Left ventricle myocardium inferior (tissue), 1 donor: ENCODE measurements around the gene ACYP1. TPM values are rescaled to one million over a fixed set of nuclear protein-coding genes. Genes with fewer than 3 reads are reported as not detected.

Source experiments
- DNase-seq: peaks from one replicate; pipeline ENCODE4 v3.0.0-alpha.2; 2020
- H3K27ac ChIP-seq: fragments of 200-600 bp; replicated peaks from 2 replicates; pipeline ENCODE4 v1.8.0; 2021
- H3K27me3 ChIP-seq: fragments of 200-600 bp; 2 replicates; pipeline ENCODE4 v1.8.0; 2021; ENCODE audit warnings: low read depth
- H3K36me3 ChIP-seq: fragments of 200-600 bp; 2 replicates; pipeline ENCODE4 v1.8.0; 2021
- H3K4me1 ChIP-seq: fragments of 200-600 bp; 2 replicates; pipeline ENCODE4 v1.8.0; 2021
- H3K4me3 ChIP-seq: fragments of 200-600 bp; 2 replicates; pipeline ENCODE4 v1.8.0; 2021; ENCODE audit warnings: mild to moderate bottlenecking, moderate library complexity
- H3K9me3 ChIP-seq: fragments of 200-600 bp; replicated peaks from 2 replicates; pipeline ENCODE4 v1.8.0; 2021
- CTCF ChIP-seq: fragments of 200-600 bp; IDR thresholded peaks from 2 replicates; pipeline ENCODE4 v1.8.0; 2021; ENCODE audit warnings: antibody characterized with exemption, mild to moderate bottlenecking, borderline replicate concordance
- intact Hi-C: fragments of 100-400 bp; cut with micrococcal nuclease; formaldehyde crosslinking; loops from one replicate; pipeline ENCODE4 v1.11.0; 2022
- total RNA-seq: library from RNA; stranded (reverse); fragmentation: NEBNext Ultra II Directional; extraction: Animal tissue kit (Norgen Biotek cat#: 25700); gene quantifications from one replicate; pipeline ENCODE4 v1.2.1, GENCODE V29; 2021
- donor health status: DM: no; HTN: yes; CAD: no; lungs with severe emphysema.

The ACYP1 gene
- total RNA-seq, 1 donor from 2014 or later, result 14.0 TPM

- no peak overlapping the region for H3K4me3 ChIP-seq
- intact Hi-C loops, result loop anchor here (10.0 kb wide), 1 partner anchor 167 kb away; no protein-coding TSS in a partner anchor
- DNase-seq, result no peak
- TF ChIP-seq CTCF, result no peak
- peaks cover 45% of the 10 kb centered on the region for H3K36me3 ChIP-seq
- H3K27ac ChIP-seq, result peak overlapping the region; percentile 55
- H3K4me1 ChIP-seq, result peaks cover 17% of the 10 kb centered on the region
- no peaks in the 10 kb centered on the region for H3K9me3 ChIP-seq
- no peaks in the 10 kb centered on the region for H3K27me3 ChIP-seq
Measured at GRCh38 chr14:75081660-75082229, 17.9 kb upstream of the ACYP1 start.

DNA sequence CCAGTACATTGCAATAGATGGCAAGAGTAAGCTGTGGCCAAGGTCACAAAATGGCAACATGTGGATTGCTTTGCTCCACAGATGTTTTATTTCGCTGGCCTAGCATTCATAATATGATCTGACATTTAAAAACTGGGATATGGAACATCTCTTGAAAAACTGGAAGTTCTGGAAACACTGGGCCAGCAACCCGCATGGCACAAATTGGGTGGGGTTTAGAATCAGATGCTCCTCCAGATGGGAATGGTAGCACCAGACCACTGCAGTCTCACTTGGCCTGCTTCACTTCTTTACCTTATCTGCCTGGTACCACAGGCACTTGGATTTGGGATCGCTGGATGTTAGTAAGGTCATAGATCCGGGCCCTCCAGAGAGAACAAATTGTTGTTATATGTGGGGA lies 15.7 kb upstream of the ACYP1 start:
- Histone ChIP-seq H3K4me3 (no peak overlapping the region), H3K9me3 (no peaks in the 10 kb centered on the region), H3K36me3 (peaks cover 23% of the 10 kb centered on the region), H3K4me1 (peaks cover 17% of the 10 kb centered on the region), H3K27me3 (no peaks in the 10 kb centered on the region), H3K27ac (peak overlapping the region; percentile 9)
- no peak for DNase-seq
- intact Hi-C loops, result no loop called here
- no peak for TF ChIP-seq CTCF

- Histone ChIP-seq H3K9me3 (no peaks in the 10 kb centered on the region), H3K36me3 (peaks cover 9% of the 10 kb centered on the region), H3K4me1 (peaks cover 31% of the 10 kb centered on the region), H3K4me3 (no peak overlapping the region), H3K27me3 (no peaks in the 10 kb centered on the region), H3K27ac (no peak overlapping the region)
- DNase-seq, result no peak
- intact Hi-C loops, result no loop called here
- TF ChIP-seq CTCF, result no peak
Measured at GRCh38 chr14:75077794-75078193, 14.0 kb upstream of the ACYP1 start.

DNA sequence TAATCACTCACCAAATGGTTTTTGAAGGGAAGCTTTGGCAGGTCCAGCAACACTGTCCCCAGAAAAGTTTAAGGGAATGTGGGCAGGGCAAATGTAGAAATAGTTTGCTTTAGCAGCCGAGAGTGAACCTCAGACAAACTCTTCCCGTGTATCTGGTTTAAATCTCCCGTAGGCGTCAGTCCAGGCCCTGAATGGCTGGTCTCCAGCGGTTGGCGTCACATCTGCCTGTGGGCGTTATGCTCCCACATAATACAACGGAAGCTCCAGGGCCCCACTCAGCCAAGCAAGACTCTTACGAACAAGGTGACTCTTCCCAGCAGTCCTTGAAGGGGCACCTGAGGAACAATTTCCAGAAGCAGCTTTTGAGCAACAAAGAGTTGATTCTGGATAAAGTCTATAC lies 6.6 kb upstream of the ACYP1 start:
- intact Hi-C loops, result no loop called here
- H3K27me3 ChIP-seq, result no peaks in the 10 kb centered on the region
- peak overlapping the region; percentile 70 for H3K4me3 ChIP-seq
- H3K9me3 ChIP-seq, result no peaks in the 10 kb centered on the region
- no peaks in the 10 kb centered on the region for H3K36me3 ChIP-seq
- no peak for TF ChIP-seq CTCF
- H3K4me1 ChIP-seq, result peaks cover 73% of the 10 kb centered on the region
- no peak for DNase-seq
- peak overlapping the region; percentile 96 for H3K27ac ChIP-seq

DNA sequence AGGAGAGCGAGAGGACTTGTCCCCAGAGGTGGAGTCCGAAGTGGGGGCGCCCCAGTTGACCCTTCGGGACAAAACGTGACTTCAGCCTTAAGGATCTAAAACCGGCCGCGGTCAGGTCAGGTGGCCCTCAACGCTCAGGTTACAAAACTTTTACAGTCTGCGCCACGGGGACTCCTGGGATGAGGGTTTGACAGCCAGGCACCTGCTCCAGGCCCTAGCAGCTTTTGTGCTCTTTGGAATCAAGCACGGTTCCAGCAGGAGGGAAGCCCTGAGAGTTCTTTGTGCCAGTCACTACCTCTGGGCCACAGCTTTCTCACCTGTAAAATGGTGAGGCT lies 6.0 kb upstream of the ACYP1 start:
- TF ChIP-seq CTCF, result no peak

More for the DNA sequence above, 6.0 kb upstream of the ACYP1 start:
- Histone ChIP-seq H3K9me3 (no peaks in the 10 kb centered on the region), H3K4me1 (peaks cover 78% of the 10 kb centered on the region), H3K27ac (peak overlapping the region; percentile 96), H3K36me3 (no peaks in the 10 kb centered on the region), H3K27me3 (no peaks in the 10 kb centered on the region), H3K4me3 (peak overlapping the region; percentile 70)
- intact Hi-C loops, result loop anchor here (10.0 kb wide), 1 partner anchor 125 kb away; no protein-coding TSS in a partner anchor
- no peak for DNase-seq
